ENCODE measurements around the gene MFSD12. TPM values are rescaled to one million over a fixed set of nuclear protein-coding genes. Genes with fewer than 3 reads are reported as not detected.
A peak's percentile ranks its signal among the peaks of the same experiment; 100 is the strongest.

The MFSD12 gene
- total and polyA plus RNA-seq, 9 donors, result 17.4 to 104 (median 36.4) TPM

DNA sequence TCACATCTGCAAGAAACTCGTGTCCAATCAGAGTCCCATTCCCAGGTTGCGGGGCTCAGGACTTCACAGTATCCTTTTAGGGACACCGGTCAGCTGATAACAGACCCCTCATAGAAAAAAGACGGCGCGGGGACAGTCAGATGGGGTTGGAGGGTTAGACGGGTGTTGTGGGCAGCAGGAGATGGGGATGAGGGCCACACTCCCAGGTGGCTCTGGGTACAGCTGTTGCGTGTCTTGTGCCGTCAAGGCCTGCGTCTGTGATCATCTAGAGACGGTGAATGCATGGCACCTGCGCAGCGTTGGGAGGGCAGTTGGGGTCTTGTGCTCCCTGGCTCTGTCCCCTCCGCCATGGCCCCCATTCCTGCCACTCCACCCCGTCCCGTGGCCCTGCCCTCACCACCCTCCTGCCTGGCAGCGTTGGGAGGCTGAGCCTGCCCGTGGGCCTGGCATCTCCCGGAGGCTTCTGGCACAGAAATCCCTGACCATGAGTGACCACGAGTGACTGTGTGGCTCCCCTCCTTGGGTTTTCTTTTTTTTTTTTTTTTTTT, 32.4 kb downstream of the MFSD12 start:
- intact Hi-C loops (cut with DNase I), result no loop called here
- H3K36me3 ChIP-seq, result no peaks in the 10 kb centered on the region
- DNase-seq, result no peak
- no peaks in the 10 kb centered on the region for H3K27me3 ChIP-seq
- WGBS, 3 donors, result 89 to 94% (median 90%) methylated on average over 20 of the region's 20 CpGs
- no peak overlapping the region for H3K27ac ChIP-seq
- TF ChIP-seq EP300 (IDR thresholded peaks at IDR 0.05) (no peak), POLR2A (IDR thresholded peaks at IDR 0.05) (no peak)
- TF ChIP-seq, protein P1, sequence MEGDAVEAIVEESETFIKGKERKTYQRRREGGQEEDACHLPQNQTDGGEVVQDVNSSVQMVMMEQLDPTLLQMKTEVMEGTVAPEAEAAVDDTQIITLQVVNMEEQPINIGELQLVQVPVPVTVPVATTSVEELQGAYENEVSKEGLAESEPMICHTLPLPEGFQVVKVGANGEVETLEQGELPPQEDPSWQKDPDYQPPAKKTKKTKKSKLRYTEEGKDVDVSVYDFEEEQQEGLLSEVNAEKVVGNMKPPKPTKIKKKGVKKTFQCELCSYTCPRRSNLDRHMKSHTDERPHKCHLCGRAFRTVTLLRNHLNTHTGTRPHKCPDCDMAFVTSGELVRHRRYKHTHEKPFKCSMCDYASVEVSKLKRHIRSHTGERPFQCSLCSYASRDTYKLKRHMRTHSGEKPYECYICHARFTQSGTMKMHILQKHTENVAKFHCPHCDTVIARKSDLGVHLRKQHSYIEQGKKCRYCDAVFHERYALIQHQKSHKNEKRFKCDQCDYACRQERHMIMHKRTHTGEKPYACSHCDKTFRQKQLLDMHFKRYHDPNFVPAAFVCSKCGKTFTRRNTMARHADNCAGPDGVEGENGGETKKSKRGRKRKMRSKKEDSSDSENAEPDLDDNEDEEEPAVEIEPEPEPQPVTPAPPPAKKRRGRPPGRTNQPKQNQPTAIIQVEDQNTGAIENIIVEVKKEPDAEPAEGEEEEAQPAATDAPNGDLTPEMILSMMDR (IDR thresholded peaks at IDR 0.05), result no peak
- no peaks in the 10 kb centered on the region for H3K9me3 ChIP-seq
- no peaks in the 10 kb centered on the region for H3K4me1 ChIP-seq (ENCODE audit: insufficient read depth)
- no peak overlapping the region for H3K4me3 ChIP-seq

DNA sequence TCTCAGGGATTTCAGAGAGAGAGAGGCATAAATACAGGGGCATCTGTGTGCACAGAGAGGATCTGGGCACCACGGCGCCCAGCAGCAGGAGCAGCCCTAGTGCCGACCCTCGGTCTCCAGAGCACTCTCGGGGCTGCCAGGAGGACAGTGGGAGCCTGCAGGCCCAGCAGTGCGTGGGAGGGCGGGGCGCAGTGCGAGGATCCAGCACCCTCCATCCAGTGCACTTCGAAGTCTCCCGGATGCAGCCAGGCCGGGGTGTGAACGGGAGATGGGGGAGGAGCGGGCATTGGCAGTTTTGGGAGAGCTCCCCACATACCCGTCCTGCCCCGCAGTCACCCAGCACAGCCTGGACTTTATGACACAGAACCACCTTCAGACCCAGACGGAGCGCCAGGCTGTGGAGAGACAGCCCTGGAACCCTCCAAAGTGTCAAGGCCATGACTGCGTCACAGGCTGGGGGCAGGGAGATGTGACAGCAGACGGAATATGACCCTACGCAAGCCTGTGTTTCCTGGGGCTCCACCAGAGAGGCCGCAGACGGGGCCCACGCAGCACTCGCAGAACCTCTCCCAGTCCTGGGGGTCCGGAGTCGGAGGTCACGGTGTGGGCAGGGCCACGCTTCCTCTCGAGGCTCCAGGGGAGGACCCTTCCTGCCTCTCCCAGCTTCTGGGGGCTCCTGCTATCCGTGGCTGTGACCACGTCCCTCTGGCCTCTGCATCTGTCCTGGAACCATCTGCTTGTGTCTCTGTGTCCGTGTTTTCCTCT, 33.1 kb downstream of the MFSD12 start:
- H3K27ac ChIP-seq, result no peak overlapping the region
- no peak for DNase-seq
- no peaks in the 10 kb centered on the region for H3K27me3 ChIP-seq
- WGBS, 3 donors, result 87 to 88% (median 87%) methylated on average over 33 of the region's 33 CpGs
- no peak for TF ChIP-seq EP300 (IDR thresholded peaks at IDR 0.05)
- TF ChIP-seq, protein P1 (IDR thresholded peaks at IDR 0.05), result no peak
- no peak for TF ChIP-seq POLR2A (IDR thresholded peaks at IDR 0.05)
- no peak overlapping the region for H3K4me3 ChIP-seq
- intact Hi-C loops (cut with DNase I), result no loop called here
- no peaks in the 10 kb centered on the region for H3K36me3 ChIP-seq
- H3K9me3 ChIP-seq, result no peaks in the 10 kb centered on the region
- H3K4me1 ChIP-seq (ENCODE audit: insufficient read depth), result no peaks in the 10 kb centered on the region

DNA sequence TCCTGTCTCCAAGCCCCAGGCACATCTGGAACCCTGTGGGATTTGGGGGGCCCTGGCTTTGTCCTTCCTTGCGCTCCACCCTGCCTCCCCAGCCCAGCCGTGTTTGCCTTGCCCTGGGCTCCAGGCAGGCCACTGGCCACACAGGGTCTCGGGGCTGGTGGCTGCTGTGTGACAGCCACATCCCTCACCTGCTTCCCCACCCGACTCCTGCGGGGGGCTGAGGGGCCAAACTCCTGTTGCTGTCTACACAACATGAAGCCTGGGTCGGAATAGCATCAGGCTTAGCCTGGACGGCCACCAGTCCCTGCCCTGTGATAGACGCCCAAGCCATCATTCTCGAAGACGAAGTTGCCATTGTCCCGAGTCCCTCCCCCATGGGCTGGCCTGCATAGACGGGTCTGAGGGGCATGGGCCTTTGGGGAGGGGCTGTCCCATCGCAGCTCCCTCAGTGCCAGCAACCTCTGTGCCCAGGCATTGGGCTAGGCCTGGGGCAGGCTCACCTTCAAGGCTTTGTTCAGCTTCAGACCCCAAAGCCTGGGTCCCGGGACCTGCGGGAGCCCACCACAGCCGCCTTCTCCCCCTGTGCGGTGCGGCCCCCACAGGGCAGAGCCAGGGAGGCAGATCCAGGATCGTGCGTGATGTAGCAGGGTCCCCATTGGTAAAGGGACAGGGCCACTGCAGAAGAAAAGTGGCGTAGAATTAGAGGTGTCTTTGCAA, 33.9 kb downstream of the MFSD12 start:
- TF ChIP-seq EP300 (IDR thresholded peaks at IDR 0.05), result no peak
- TF ChIP-seq, protein P1 (IDR thresholded peaks at IDR 0.05), result no peak
- no peak for TF ChIP-seq POLR2A (IDR thresholded peaks at IDR 0.05)
- no peaks in the 10 kb centered on the region for H3K9me3 ChIP-seq
- H3K27me3 ChIP-seq, result no peaks in the 10 kb centered on the region
- no peaks in the 10 kb centered on the region for H3K36me3 ChIP-seq
- 83 to 87% (median 86%) methylated on average over 21 of the region's 21 CpGs for WGBS, 3 donors
- H3K4me1 ChIP-seq (ENCODE audit: insufficient read depth), result no peaks in the 10 kb centered on the region
- DNase-seq, result no peak
- no peak overlapping the region for H3K27ac ChIP-seq
- H3K4me3 ChIP-seq, result no peak overlapping the region
- intact Hi-C loops (cut with DNase I), result no loop called here

DNA sequence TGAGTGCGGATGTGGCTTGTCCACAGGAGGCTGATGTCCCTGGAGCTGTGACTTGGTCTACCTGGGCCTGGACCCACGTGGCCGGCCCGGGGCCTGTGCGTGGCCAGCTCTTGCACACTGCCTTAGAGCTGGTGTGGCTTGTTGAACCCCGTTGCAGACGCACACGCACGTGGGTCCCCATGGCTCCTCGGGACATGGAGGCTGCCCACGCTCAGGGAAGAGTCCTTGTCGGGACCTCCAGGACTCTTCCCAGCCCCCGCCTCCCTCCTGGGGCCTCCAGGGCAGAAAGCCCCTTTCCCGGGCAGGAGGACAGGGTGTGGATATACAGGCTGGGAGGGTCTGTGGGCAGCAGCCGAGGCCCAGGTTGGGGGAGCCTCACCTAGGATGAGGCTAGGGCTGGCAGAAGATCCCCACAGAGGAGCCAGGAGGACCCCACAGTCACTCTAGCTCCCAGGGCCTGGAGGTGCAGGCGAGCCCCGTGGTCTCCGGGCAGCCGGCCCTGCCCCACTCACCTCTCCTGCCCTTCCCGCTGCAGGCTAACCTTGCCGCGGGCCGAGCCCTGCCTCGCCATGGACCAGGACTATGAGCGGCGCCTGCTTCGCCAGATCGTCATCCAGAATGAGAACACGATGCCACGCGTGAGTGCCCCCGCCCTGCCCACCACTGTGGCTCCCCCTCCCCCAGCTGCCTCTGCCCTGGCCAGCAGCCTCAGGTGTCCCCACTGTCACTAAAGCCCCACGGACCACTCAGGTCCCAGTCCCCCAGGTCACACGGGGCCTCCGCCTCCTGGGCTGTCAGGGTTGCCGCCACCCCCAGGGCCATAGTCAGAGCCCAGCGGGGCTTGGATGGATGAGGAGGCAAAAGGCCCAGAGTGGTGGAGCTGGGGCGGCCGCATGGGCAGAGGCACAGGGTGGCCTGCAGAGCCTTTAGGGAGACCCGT, 34.7 kb downstream of the MFSD12 start:
- no peaks in the 10 kb centered on the region for H3K4me1 ChIP-seq (ENCODE audit: insufficient read depth)
- intact Hi-C loops (cut with DNase I), result no loop called here
- WGBS, 3 donors, result 90 to 92% (median 90%) methylated on average over 35 to 40 of the region's 40 CpGs
- H3K36me3 ChIP-seq, result no peaks in the 10 kb centered on the region
- no peaks in the 10 kb centered on the region for H3K27me3 ChIP-seq
- DNase-seq, result peak in 1 of 5 donors; percentile 31
- TF ChIP-seq, protein P1 (IDR thresholded peaks at IDR 0.05), result no peak
- TF ChIP-seq POLR2A (IDR thresholded peaks at IDR 0.05), result no peak
- TF ChIP-seq EP300 (IDR thresholded peaks at IDR 0.05), result no peak
- H3K9me3 ChIP-seq, result no peaks in the 10 kb centered on the region
- no peak overlapping the region for H3K4me3 ChIP-seq
- no peak overlapping the region for H3K27ac ChIP-seq
